ENCODE measurements around the gene DDX39A. TPM values are rescaled to one million over a fixed set of nuclear protein-coding genes. Genes with fewer than 3 reads are reported as not detected.

Gene DDX39A
- total RNA-seq, 4 donors from 2014 or later, result 31.4 to 55.5 (median 43.4) TPM

DNA sequence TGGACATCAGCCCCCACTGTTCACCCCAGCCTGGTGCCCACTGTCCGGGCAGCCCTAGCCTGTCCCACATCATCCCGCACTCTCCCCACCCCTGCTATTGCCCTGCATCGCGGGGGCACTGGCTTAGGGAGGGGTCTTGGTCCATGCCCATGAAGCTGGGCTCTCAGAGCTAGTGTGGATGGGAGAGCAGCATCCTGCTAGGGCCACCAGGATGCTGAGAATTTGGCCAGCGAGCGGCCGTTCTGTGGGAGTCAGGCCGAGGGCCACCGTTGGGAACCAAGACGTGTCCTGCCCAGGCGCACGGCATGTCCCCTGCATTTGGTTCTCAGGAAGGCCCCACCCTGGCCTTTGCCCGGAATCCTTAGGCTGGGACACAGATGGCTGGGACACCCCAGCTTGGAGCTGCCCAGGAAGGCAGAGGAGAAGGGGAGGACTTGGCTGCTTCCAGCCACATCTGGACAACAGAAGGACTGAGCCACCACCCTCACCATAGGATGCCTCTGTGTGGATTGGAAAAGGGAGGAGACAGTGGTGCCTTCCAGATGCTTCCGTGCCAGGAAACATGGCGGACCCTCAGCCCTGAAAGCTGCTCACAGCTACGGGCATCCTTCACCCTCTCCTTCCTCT is 23.3 kb downstream of the DDX39A start:
- Histone ChIP-seq H3K27ac (no peak overlapping the region), H3K27me3 (no peaks in the 10 kb centered on the region), H3K4me3 (no peak overlapping the region), H3K4me1 (no peaks in the 10 kb centered on the region), H3K9me3 (no peaks in the 10 kb centered on the region), H3K36me3 (peaks cover 0 to 78% of the 10 kb centered on the region in 2 donors)
- 78% methylated on average over 4 of the region's 16 CpGs; no CpG with 5 or more reads in 1 of the 2 donors for WGBS, 2 donors (ENCODE audit: low coverage in 1 of 2)
- TF ChIP-seq POLR2AphosphoS5 (IDR thresholded peaks at IDR 0.05), result no peak
- ATAC-seq, result no peak

DNA sequence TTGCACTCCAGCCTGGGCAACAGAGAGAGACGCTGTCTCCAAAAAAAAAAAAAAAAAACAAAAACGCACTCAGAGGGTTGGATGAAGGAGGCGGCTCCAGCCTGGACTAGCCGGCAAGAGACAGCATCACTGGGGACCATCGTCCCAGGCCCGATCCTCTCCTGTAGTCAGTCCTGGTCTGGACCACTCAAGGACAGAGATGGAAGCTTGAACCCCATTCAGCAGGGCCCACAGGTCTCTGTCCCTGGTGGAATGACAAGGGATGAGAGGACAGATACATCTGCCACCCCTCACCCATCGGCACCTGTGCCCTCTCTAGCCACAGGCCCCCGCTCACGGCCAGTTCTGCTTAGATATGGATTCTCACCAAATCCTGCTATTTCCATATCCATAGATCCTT is 23.9 kb downstream of the DDX39A start:
- ATAC-seq, result no peak
- Histone ChIP-seq H3K27ac (no peak overlapping the region), H3K36me3 (peaks cover 0 to 78% of the 10 kb centered on the region in 2 donors)

DNA sequence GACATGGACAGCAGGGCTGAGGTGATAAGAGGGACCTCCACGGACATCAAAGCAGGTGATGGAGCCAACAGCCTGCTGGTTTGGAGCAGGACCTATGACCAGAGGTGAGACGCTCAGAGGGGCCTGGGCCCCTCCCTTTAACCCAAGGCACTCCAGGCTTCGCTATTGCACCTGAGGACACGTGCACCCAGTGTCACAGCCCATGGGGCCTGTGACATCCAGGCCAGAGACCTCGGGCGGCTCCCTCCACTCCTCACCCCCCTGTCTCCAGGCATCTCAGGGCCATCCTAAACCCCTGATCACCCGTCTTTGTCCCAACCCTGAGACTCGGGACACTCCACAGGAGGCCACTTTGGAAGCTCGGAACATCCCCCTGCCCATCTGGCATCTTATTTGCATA is 25.0 kb downstream of the DDX39A start:
- 80 to 87% methylated on average over 2 to 5 of the region's 9 CpGs for WGBS, 2 donors (ENCODE audit: low coverage in 1 of 2)
- ATAC-seq, result no peak
- H3K27me3 ChIP-seq, result no peaks in the 10 kb centered on the region
- H3K9me3 ChIP-seq, result no peaks in the 10 kb centered on the region
- H3K27ac ChIP-seq, result no peak overlapping the region
- TF ChIP-seq POLR2AphosphoS5 (IDR thresholded peaks at IDR 0.05) (no peak), POLR2A (IDR thresholded peaks at IDR 0.05) (no peak), EP300 (IDR thresholded peaks at IDR 0.05) (no peak)
- TF ChIP-seq, protein P1, sequence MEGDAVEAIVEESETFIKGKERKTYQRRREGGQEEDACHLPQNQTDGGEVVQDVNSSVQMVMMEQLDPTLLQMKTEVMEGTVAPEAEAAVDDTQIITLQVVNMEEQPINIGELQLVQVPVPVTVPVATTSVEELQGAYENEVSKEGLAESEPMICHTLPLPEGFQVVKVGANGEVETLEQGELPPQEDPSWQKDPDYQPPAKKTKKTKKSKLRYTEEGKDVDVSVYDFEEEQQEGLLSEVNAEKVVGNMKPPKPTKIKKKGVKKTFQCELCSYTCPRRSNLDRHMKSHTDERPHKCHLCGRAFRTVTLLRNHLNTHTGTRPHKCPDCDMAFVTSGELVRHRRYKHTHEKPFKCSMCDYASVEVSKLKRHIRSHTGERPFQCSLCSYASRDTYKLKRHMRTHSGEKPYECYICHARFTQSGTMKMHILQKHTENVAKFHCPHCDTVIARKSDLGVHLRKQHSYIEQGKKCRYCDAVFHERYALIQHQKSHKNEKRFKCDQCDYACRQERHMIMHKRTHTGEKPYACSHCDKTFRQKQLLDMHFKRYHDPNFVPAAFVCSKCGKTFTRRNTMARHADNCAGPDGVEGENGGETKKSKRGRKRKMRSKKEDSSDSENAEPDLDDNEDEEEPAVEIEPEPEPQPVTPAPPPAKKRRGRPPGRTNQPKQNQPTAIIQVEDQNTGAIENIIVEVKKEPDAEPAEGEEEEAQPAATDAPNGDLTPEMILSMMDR (IDR thresholded peaks at IDR 0.05), result no peak
- no peaks in the 10 kb centered on the region for H3K4me1 ChIP-seq
- H3K36me3 ChIP-seq, result peaks cover 0 to 75% of the 10 kb centered on the region in 2 donors
- H3K4me3 ChIP-seq, result no peak overlapping the region

More for the DNA sequence above, 23.9 kb downstream of the DDX39A start:
- TF ChIP-seq POLR2AphosphoS5 (IDR thresholded peaks at IDR 0.05) (no peak), POLR2A (IDR thresholded peaks at IDR 0.05) (no peak), EP300 (IDR thresholded peaks at IDR 0.05) (no peak)
- TF ChIP-seq, protein P1 (IDR thresholded peaks at IDR 0.05), result no peak
- 86 to 89% methylated on average over 4 to 9 of the region's 9 CpGs for WGBS, 2 donors (ENCODE audit: low coverage in 1 of 2)
- H3K4me3 ChIP-seq, result no peak overlapping the region
- H3K9me3 ChIP-seq, result no peaks in the 10 kb centered on the region
- no peaks in the 10 kb centered on the region for H3K4me1 ChIP-seq
- H3K27me3 ChIP-seq, result no peaks in the 10 kb centered on the region

DNA sequence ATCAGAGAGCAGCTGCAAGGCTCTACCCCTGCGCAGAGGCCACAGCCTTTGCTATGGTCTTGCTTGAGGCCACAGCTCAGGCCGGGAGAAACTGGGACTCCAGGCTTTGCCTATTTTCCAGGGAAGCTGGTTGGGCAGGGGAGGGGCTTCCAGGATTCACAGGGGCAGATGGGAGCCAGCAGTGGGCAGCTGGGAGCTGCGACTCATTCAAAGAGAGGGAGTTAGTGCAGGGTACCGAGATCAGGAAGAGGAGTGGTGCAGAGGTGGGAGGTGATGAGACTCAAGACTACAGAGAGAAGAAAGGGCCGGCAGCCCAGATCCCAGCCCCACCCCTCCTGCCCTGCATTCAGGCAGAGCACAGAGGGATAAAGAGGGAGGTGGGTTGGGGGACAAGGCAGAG is 25.8 kb downstream of the DDX39A start:
- H3K36me3 ChIP-seq, result peaks cover 0 to 76% of the 10 kb centered on the region in 2 donors
- WGBS, 2 donors (ENCODE audit: low coverage in 1 of 2), result 60% methylated on average over 4 of the region's 5 CpGs; no CpG with 5 or more reads in 1 of the 2 donors
- H3K27me3 ChIP-seq, result no peaks in the 10 kb centered on the region
- H3K4me1 ChIP-seq, result no peaks in the 10 kb centered on the region
- H3K9me3 ChIP-seq, result no peaks in the 10 kb centered on the region
- no peak for ATAC-seq
- no peak overlapping the region for H3K27ac ChIP-seq
- no peak overlapping the region for H3K4me3 ChIP-seq
- TF ChIP-seq, protein P1 (IDR thresholded peaks at IDR 0.05), result no peak
- TF ChIP-seq POLR2A (IDR thresholded peaks at IDR 0.05) (no peak), POLR2AphosphoS5 (IDR thresholded peaks at IDR 0.05) (no peak), EP300 (IDR thresholded peaks at IDR 0.05) (no peak)

DNA sequence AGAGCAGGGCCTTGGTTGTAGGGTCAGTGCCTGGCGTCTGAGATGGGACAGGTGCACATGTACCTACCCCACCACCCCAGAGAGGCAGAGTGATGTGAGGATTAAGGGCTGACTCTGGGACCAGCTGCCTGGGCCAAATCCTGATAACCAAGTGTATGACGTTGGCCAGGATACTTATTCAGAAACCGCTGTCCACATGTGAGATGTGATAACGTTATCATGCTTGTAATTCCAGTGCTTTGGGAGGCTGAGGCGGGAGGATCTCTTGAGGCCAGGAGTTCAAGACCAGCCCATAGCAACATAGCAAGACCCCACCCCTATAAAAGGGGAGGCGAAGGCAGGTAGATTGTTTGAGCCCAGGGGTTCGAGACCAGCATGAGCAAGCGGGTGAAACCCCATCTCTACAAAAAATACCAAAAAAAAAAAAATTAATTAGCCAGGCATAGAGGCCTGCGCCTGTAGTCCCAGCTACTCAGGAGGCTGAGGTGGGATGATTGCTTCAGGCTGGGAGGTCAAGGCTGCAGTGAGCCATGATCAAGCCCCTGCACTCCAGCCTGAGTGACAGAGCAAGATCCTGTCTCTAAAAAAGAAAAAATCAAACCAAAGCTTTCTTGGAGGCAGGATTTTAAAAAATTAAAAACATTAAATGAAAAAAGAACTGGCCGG is 27.9 kb downstream of the DDX39A start:
- Histone ChIP-seq H3K36me3 (peaks cover 0 to 67% of the 10 kb centered on the region in 2 donors), H3K27me3 (no peaks in the 10 kb centered on the region), H3K4me3 (no peak overlapping the region), H3K9me3 (no peaks in the 10 kb centered on the region), H3K27ac (no peak overlapping the region), H3K4me1 (no peaks in the 10 kb centered on the region)
- 77 to 90% methylated on average over 6 of the region's 10 CpGs for WGBS, 2 donors (ENCODE audit: low coverage in 1 of 2)
- no peak for ATAC-seq
- no peak for TF ChIP-seq POLR2A (IDR thresholded peaks at IDR 0.05)
- TF ChIP-seq POLR2AphosphoS5 (IDR thresholded peaks at IDR 0.05), result no peak
- TF ChIP-seq, protein P1 (IDR thresholded peaks at IDR 0.05), result no peak
- TF ChIP-seq EP300 (IDR thresholded peaks at IDR 0.05), result no peak

All from gastroesophageal sphincter (tissue), 4 donors.